ENCODE results near the gene HMCN2. TPM values are rescaled to one million over a fixed set of nuclear protein-coding genes. Genes with fewer than 3 reads are reported as not detected.
"Not testable (repeated sequence)": the region's sequence is repeated elsewhere in the genome, so short reads cannot be mapped to it uniquely, and the experiment has no call there.

HMCN2 gene
- total RNA-seq, 8 experiments from 2014 or later, result 0.54 to 2.1 (median 0.79) TPM

GRCh38 chr9:130395810-130396435, 130.4 kb downstream of the HMCN2 start:
- Histone ChIP-seq H3K4me1 (replicated peaks in 1 of 2) (peaks cover 0 to 2% of the 10 kb centered on the region in 2 donors), H3K4me3 (no peak overlapping the region), H3K27ac (no peak overlapping the region)
- in situ Hi-C loops (cut with MboI; ENCODE audit: low pct_unique_long_range_greater_than_20kb in 2 of 9, low sequenced_read_pairs in 9 of 9, unreplicated experiment in 9 of 9), result no loop called here
- no peak for ATAC-seq (replicated peaks in 6 of 8)
- 60 to 100% (median 100%) methylated on average over 1 to 2 of the region's 26 CpGs; no CpG with 5 or more reads in 7 of the 10 experiments for WGBS, 10 experiments

- in situ Hi-C loops (cut with MboI; ENCODE audit: low pct_unique_long_range_greater_than_20kb in 2 of 9, low sequenced_read_pairs in 9 of 9, unreplicated experiment in 9 of 9), result no loop called here
- Histone ChIP-seq H3K4me1 (replicated peaks in 1 of 2) (no peaks in the 10 kb centered on the region), H3K4me3 (no peak overlapping the region), H3K27ac (no peak overlapping the region)
- no peak for ATAC-seq (replicated peaks in 6 of 8)
- 100% methylated on average over 1 of the region's 4 CpGs; no CpG with 5 or more reads in 9 of the 10 experiments for WGBS, 10 experiments
Measured at GRCh38 chr9:130396581-130396980, 131.0 kb downstream of the HMCN2 start.

- H3K4me1 ChIP-seq (replicated peaks in 1 of 2), result no peaks in the 10 kb centered on the region
- in situ Hi-C loops (cut with MboI; ENCODE audit: low pct_unique_long_range_greater_than_20kb in 2 of 9, low sequenced_read_pairs in 9 of 9, unreplicated experiment in 9 of 9), result no loop called here
- no peak for ATAC-seq (replicated peaks in 6 of 8)
- no peak overlapping the region for H3K27ac ChIP-seq
- H3K4me3 ChIP-seq, result no peak overlapping the region
- WGBS, 10 experiments, result 14 to 96% (median 63%) methylated on average over 1 to 4 of the region's 17 CpGs; no CpG with 5 or more reads in 4 of the 10 experiments
Measured at GRCh38 chr9:130398487-130399240, 133.1 kb downstream of the HMCN2 start.

- Histone ChIP-seq H3K4me3 (no peak overlapping the region), H3K4me1 (replicated peaks in 1 of 2) (peaks cover 0 to 4% of the 10 kb centered on the region in 2 donors), H3K27ac (no peak overlapping the region)
- in situ Hi-C loops (cut with MboI; ENCODE audit: low pct_unique_long_range_greater_than_20kb in 2 of 9, low sequenced_read_pairs in 9 of 9, unreplicated experiment in 9 of 9), result no loop called here
- peak in 1 of 8 experiments; percentile 27 for ATAC-seq (replicated peaks in 6 of 8)
- WGBS, 10 experiments, result 57 to 100% (median 66%) methylated on average over 1 to 5 of the region's 8 CpGs; no CpG with 5 or more reads in 4 of the 10 experiments
Measured at GRCh38 chr9:130399768-130400167, 134.2 kb downstream of the HMCN2 start.

GRCh38 chr9:130400870-130401269, 135.3 kb downstream of the HMCN2 start:
- no peak for ATAC-seq (replicated peaks in 6 of 8)

GRCh38 chr9:130401742-130402141, 136.2 kb downstream of the HMCN2 start:
- H3K27ac ChIP-seq; H3K4me1 ChIP-seq (replicated peaks in 1 of 2); H3K4me3 ChIP-seq; in situ Hi-C loops (cut with MboI; ENCODE audit: low pct_unique_long_range_greater_than_20kb in 2 of 9, low sequenced_read_pairs in 9 of 9, unreplicated experiment in 9 of 9); ATAC-seq (replicated peaks in 6 of 8): not testable (repeated sequence)
- 69 to 100% (median 82%) methylated on average over 1 to 3 of the region's 3 CpGs; no CpG with 5 or more reads in 4 of the 10 experiments for whole genome bisulfite sequencing, 10 experiments

More at GRCh38 chr9:130400870-130401269, 135.3 kb downstream of the HMCN2 start:
- Histone ChIP-seq H3K27ac (no peak overlapping the region), H3K4me3 (no peak overlapping the region), H3K4me1 (replicated peaks in 1 of 2) (peaks cover 0 to 4% of the 10 kb centered on the region in 2 donors)
- 70 to 100% (median 92%) methylated on average over 1 to 6 of the region's 8 CpGs; no CpG with 5 or more reads in 3 of the 10 experiments for WGBS, 10 experiments
- in situ Hi-C loops (cut with MboI; ENCODE audit: low pct_unique_long_range_greater_than_20kb in 2 of 9, low sequenced_read_pairs in 9 of 9, unreplicated experiment in 9 of 9), result no loop called here

GRCh38 chr9:130402243-130402642, 136.7 kb downstream of the HMCN2 start:
- in situ Hi-C loops (cut with MboI; ENCODE audit: low pct_unique_long_range_greater_than_20kb in 2 of 9, low sequenced_read_pairs in 9 of 9, unreplicated experiment in 9 of 9), result no loop called here
- Histone ChIP-seq H3K4me1 (replicated peaks in 1 of 2) (peaks cover 0 to 4% of the 10 kb centered on the region in 2 donors), H3K27ac (no peak overlapping the region), H3K4me3 (no peak overlapping the region)
- no peak for ATAC-seq (replicated peaks in 6 of 8)
- WGBS, 10 experiments, result 20 to 80% (median 60%) methylated on average over 1 to 2 of the region's 3 CpGs; no CpG with 5 or more reads in 4 of the 10 experiments

GRCh38 chr9:130402645-130403440, 137.3 kb downstream of the HMCN2 start:
- ATAC-seq (replicated peaks in 6 of 8), result peak in 1 of 8 experiments; percentile 5
- in situ Hi-C loops (cut with MboI; ENCODE audit: low pct_unique_long_range_greater_than_20kb in 2 of 9, low sequenced_read_pairs in 9 of 9, unreplicated experiment in 9 of 9), result no loop called here
- no peak overlapping the region for H3K27ac ChIP-seq
- no peak overlapping the region for H3K4me3 ChIP-seq
- peaks cover 0 to 4% of the 10 kb centered on the region in 2 donors for H3K4me1 ChIP-seq (replicated peaks in 1 of 2)
- whole genome bisulfite sequencing, 10 experiments, result 47 to 100% (median 93%) methylated on average over 1 to 6 of the region's 28 CpGs; no CpG with 5 or more reads in 6 of the 10 experiments

- 80 to 100% methylated on average over 1 of the region's 22 CpGs; no CpG with 5 or more reads in 8 of the 10 experiments for WGBS, 10 experiments
- Histone ChIP-seq H3K27ac (no peak overlapping the region), H3K4me1 (replicated peaks in 1 of 2) (peaks cover 0 to 4% of the 10 kb centered on the region in 2 donors), H3K4me3 (no peak overlapping the region)
- in situ Hi-C loops (cut with MboI; ENCODE audit: low pct_unique_long_range_greater_than_20kb in 2 of 9, low sequenced_read_pairs in 9 of 9, unreplicated experiment in 9 of 9), result no loop called here
- no peak for ATAC-seq (replicated peaks in 6 of 8)
Measured at GRCh38 chr9:130405657-130406257, 140.2 kb downstream of the HMCN2 start.

GRCh38 chr9:130406278-130406895, 140.8 kb downstream of the HMCN2 start:
- WGBS, 10 experiments, result 40 to 100% (median 88%) methylated on average over 1 to 9 of the region's 10 CpGs; no CpG with 5 or more reads in 2 of the 10 experiments
- no peak for ATAC-seq (replicated peaks in 6 of 8)
- in situ Hi-C loops (cut with MboI; ENCODE audit: low pct_unique_long_range_greater_than_20kb in 2 of 9, low sequenced_read_pairs in 9 of 9, unreplicated experiment in 9 of 9), result no loop called here
- peaks cover 0 to 4% of the 10 kb centered on the region in 2 donors for H3K4me1 ChIP-seq (replicated peaks in 1 of 2)
- H3K4me3 ChIP-seq, result no peak overlapping the region
- H3K27ac ChIP-seq, result no peak overlapping the region

GRCh38 chr9:130407916-130408663, 142.5 kb downstream of the HMCN2 start:
- H3K4me1 ChIP-seq (replicated peaks in 1 of 2), result peaks cover 0 to 4% of the 10 kb centered on the region in 2 donors
- H3K4me3 ChIP-seq, result no peak overlapping the region
- no peak overlapping the region for H3K27ac ChIP-seq
- no peak for ATAC-seq (replicated peaks in 6 of 8)
- WGBS, 10 experiments, result 38 to 100% (median 91%) methylated on average over 1 to 6 of the region's 9 CpGs
- in situ Hi-C loops (cut with MboI; ENCODE audit: low pct_unique_long_range_greater_than_20kb in 2 of 9, low sequenced_read_pairs in 9 of 9, unreplicated experiment in 9 of 9), result no loop called here

GRCh38 chr9:130408669-130409068, 143.1 kb downstream of the HMCN2 start:
- Histone ChIP-seq H3K27ac (no peak overlapping the region), H3K4me3 (no peak overlapping the region), H3K4me1 (replicated peaks in 1 of 2) (peaks cover 0 to 4% of the 10 kb centered on the region in 2 donors)
- ATAC-seq (replicated peaks in 6 of 8), result no peak
- 60 to 100% (median 93%) methylated on average over 1 to 5 of the region's 9 CpGs; no CpG with 5 or more reads in 3 of the 10 experiments for WGBS, 10 experiments
- in situ Hi-C loops (cut with MboI; ENCODE audit: low pct_unique_long_range_greater_than_20kb in 2 of 9, low sequenced_read_pairs in 9 of 9, unreplicated experiment in 9 of 9), result no loop called here
